Peyer's patch (tissue), 4 donors: ENCODE measurements around the gene CLINT1. TPM values are rescaled to one million over a fixed set of nuclear protein-coding genes. Genes with fewer than 3 reads are reported as not detected.
A peak's percentile ranks its signal among the peaks of the same experiment; 100 is the strongest.

Experiments used
- DNase-seq, 3 donors: peaks; one replicate each; pipeline ENCODE4 v3.0.0-alpha.2; 2017 to 2019
- H3K27ac ChIP-seq, 4 donors: fragments of 200-600 bp; sonication (generic); one replicate each; pipeline ENCODE4 v1.5.1; 2016 to 2019
- H3K27me3 ChIP-seq, 2 donors: fragments of 200-600 bp; sonication (generic); one replicate each; pipeline ENCODE4 v1.5.1; 2019
- H3K36me3 ChIP-seq, 3 donors: fragments of 200-600 bp; sonication (generic); one replicate each; pipeline ENCODE4 v1.5.1; 2016 to 2019
- H3K4me1 ChIP-seq, 4 donors: fragments of 200-600 bp; sonication (generic); one replicate each; pipeline ENCODE4 v1.5.1; 2016 to 2019
- H3K4me3 ChIP-seq, 4 donors: fragments of 200-600 bp; sonication (generic); 1 replicate in 3 of 4; 2 replicates in 1 of 4; pipeline ENCODE4 v1.5.1; 2016 to 2019; ENCODE audit warnings: mild to moderate bottlenecking in 1 of 4
- H3K9me3 ChIP-seq, 4 donors: fragments of 200-600 bp; sonication (generic); one replicate each; pipeline ENCODE4 v1.5.1; 2016 to 2019; ENCODE audit warnings: mild to moderate bottlenecking in 1 of 4
- POLR2A ChIP-seq, 2 donors: fragments of 450-650 bp; IDR thresholded peaks; one replicate each; pipeline ENCODE4 v1.5.1; 2017; ENCODE audit warnings: antibody characterized with exemption in 2 of 2, mild to moderate bottlenecking in 2 of 2, moderate library complexity in 2 of 2
- total RNA-seq, 4 donors: library from RNA; depleted of rRNA; stranded (reverse); fragments of >200 nt; gene quantifications; one replicate each; pipeline ENCODE4 v1.1.0, GENCODE V29; 2016
- TF ChIP-seq, protein P1 (sequence below), 6 experiments: fragments of 450-650 bp in 4 of 6; fragments of 200-600 bp in 2 of 6; sonication (generic) in 1 of 6; IDR thresholded peaks; one replicate each; pipeline ENCODE4 v1.5.1; 2017 to 2019; ENCODE audit warnings: antibody characterized with exemption in 6 of 6, mild to moderate bottlenecking in 3 of 6, moderate library complexity in 1 of 6

Gene CLINT1
- total RNA-seq, 4 donors from 2014 or later, result 115 to 177 (median 133) TPM

GRCh38 chr5:157821822-157822622, 36.9 kb downstream of the CLINT1 start:
- H3K27ac ChIP-seq, result no peak overlapping the region
- TF ChIP-seq, protein P1, sequence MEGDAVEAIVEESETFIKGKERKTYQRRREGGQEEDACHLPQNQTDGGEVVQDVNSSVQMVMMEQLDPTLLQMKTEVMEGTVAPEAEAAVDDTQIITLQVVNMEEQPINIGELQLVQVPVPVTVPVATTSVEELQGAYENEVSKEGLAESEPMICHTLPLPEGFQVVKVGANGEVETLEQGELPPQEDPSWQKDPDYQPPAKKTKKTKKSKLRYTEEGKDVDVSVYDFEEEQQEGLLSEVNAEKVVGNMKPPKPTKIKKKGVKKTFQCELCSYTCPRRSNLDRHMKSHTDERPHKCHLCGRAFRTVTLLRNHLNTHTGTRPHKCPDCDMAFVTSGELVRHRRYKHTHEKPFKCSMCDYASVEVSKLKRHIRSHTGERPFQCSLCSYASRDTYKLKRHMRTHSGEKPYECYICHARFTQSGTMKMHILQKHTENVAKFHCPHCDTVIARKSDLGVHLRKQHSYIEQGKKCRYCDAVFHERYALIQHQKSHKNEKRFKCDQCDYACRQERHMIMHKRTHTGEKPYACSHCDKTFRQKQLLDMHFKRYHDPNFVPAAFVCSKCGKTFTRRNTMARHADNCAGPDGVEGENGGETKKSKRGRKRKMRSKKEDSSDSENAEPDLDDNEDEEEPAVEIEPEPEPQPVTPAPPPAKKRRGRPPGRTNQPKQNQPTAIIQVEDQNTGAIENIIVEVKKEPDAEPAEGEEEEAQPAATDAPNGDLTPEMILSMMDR (IDR thresholded peaks at IDR 0.05), result no peak
- TF ChIP-seq POLR2A (IDR thresholded peaks at IDR 0.05), result no peak
- H3K27me3 ChIP-seq, result no peaks in the 10 kb centered on the region
- peaks cover 0 to 4% (median 0%) of the 10 kb centered on the region in 4 donors for H3K9me3 ChIP-seq
- H3K36me3 ChIP-seq, result no peaks in the 10 kb centered on the region
- H3K4me1 ChIP-seq, result peaks cover 0 to 11% (median 0%) of the 10 kb centered on the region in 4 donors
- DNase-seq, result no peak
- no peak overlapping the region for H3K4me3 ChIP-seq

DNA sequence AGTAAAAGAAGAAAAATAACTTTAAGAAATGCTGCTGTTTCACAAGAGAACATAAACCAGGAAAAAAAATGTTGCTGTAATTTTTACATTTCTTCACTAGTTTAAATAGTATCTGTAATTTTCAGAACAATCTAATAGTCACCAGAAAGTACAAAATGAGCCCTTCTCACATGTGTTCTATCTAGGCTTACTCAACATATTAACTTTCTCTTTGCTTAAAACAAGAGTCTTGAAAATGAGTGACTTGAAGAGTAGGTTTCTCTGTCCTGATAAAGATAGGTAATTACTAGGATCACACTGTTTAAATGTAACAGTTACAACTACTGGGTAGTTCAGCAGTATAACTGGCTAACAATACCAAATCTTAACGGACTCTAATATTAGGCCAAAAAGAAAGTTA, 37.5 kb downstream of the CLINT1 start:
- Histone ChIP-seq H3K27ac (no peak overlapping the region), H3K4me1 (peaks cover 0 to 11% (median 0%) of the 10 kb centered on the region in 4 donors), H3K9me3 (peaks cover 0 to 4% (median 0%) of the 10 kb centered on the region in 4 donors), H3K27me3 (no peaks in the 10 kb centered on the region), H3K4me3 (no peak overlapping the region), H3K36me3 (no peaks in the 10 kb centered on the region)
- no peak for DNase-seq
- TF ChIP-seq POLR2A (IDR thresholded peaks at IDR 0.05), result no peak
- TF ChIP-seq, protein P1 (IDR thresholded peaks at IDR 0.05), result no peak

DNA sequence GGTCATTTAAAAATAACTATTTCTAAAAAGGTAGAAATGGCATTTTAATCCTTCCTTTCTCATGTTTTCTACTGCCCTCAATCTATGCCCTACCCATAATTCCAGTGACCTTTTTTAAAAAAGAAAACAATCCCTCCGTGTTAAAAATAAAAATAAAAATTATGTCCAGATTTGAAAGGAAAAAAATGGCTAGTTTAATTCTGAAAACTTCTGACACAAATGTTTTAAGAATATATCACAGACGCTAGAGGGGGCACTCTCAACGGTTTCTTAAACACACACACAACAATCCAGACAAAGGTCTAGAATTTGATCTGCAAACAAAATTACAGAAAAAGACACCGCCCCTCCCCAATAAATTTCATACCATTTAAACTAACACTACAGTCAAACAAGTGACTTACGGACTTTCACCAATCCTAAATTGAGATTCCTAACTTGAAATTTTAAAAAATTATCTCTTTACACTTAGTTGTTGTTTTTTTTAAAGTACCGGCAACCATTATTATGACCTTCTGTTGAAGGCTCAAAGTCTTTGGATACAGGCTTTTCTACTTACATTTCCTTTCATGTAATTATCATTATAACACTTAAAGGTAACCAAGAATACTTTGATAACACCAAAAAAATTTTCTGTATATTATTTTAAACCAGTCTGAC, 38.2 kb downstream of the CLINT1 start:
- H3K27me3 ChIP-seq, result no peaks in the 10 kb centered on the region
- H3K9me3 ChIP-seq, result peaks cover 0 to 4% (median 0%) of the 10 kb centered on the region in 4 donors

GRCh38 chr5:157819502-157820115, 39.3 kb downstream of the CLINT1 start:
- Histone ChIP-seq H3K36me3 (peaks cover 0 to 16% (median 0%) of the 10 kb centered on the region in 3 donors), H3K27ac (no peak overlapping the region), H3K4me3 (no peak overlapping the region), H3K9me3 (peaks cover 0 to 4% (median 0%) of the 10 kb centered on the region in 4 donors), H3K27me3 (no peaks in the 10 kb centered on the region), H3K4me1 (peaks cover 0 to 7% (median 0%) of the 10 kb centered on the region in 4 donors)
- DNase-seq, result no peak
- no peak for TF ChIP-seq POLR2A (IDR thresholded peaks at IDR 0.05)
- TF ChIP-seq, protein P1 (IDR thresholded peaks at IDR 0.05), result no peak

More for the DNA sequence above, 38.2 kb downstream of the CLINT1 start:
- Histone ChIP-seq H3K27ac (no peak overlapping the region), H3K4me3 (no peak overlapping the region), H3K4me1 (peaks cover 0 to 11% (median 0%) of the 10 kb centered on the region in 4 donors), H3K36me3 (peaks cover 0 to 7% (median 0%) of the 10 kb centered on the region in 3 donors)
- no peak for DNase-seq
- TF ChIP-seq POLR2A (IDR thresholded peaks at IDR 0.05), result no peak
- TF ChIP-seq, protein P1 (IDR thresholded peaks at IDR 0.05), result peak in 5 of 6 experiments; percentile 18 to 54 (median 52)

GRCh38 chr5:157818368-157818767, 40.6 kb downstream of the CLINT1 start:
- Histone ChIP-seq H3K27ac (no peak overlapping the region), H3K4me3 (no peak overlapping the region), H3K4me1 (peaks cover 0 to 5% (median 0%) of the 10 kb centered on the region in 4 donors), H3K9me3 (peaks cover 0 to 4% (median 0%) of the 10 kb centered on the region in 4 donors), H3K27me3 (no peaks in the 10 kb centered on the region), H3K36me3 (peaks cover 0 to 29% (median 0%) of the 10 kb centered on the region in 3 donors)
- no peak for TF ChIP-seq POLR2A (IDR thresholded peaks at IDR 0.05)
- TF ChIP-seq, protein P1 (IDR thresholded peaks at IDR 0.05), result no peak
- DNase-seq, result no peak
